Neural progenitor cell (in vitro differentiated cells): Measurements from ENCODE around the gene SMS. TPM values are rescaled to one million over a fixed set of nuclear protein-coding genes. Genes with fewer than 3 reads are reported as not detected.
A peak's percentile ranks its signal among the peaks of the same experiment; 100 is the strongest.

Experiments used
- DNase-seq: peaks from one replicate; pipeline ENCODE4 v3.0.0-alpha.2; 2016; ENCODE audit warnings: low spot score
- H2AFZ ChIP-seq: fragments of 200-600 bp; sonication (generic); replicated peaks from 2 replicates; pipeline ENCODE4 v1.6.1; 2016; ENCODE audit warnings: antibody characterized with exemption
- H3F3A ChIP-seq: fragments of 200-600 bp; sonication (generic); 2 replicates; pipeline ENCODE4 v1.6.1; 2016; ENCODE audit warnings: antibody characterized with exemption, low read depth
- H3K27ac ChIP-seq: fragments of 200-600 bp; sonication (generic); 2 replicates; pipeline ENCODE4 v1.5.1; 2016; ENCODE audit warnings: mild to moderate bottlenecking
- H3K27me3 ChIP-seq: fragments of 200-600 bp; sonication (generic); 2 replicates; pipeline ENCODE4 v1.6.1; 2016; ENCODE audit warnings: mild to moderate bottlenecking, moderate library complexity
- H3K36me3 ChIP-seq: fragments of 200-600 bp; sonication (generic); 2 replicates; pipeline ENCODE4 v1.5.1; 2016
- H3K4me1 ChIP-seq: fragments of 200-600 bp; sonication (generic); 2 replicates; pipeline ENCODE4 v1.6.1; 2016; ENCODE audit warnings: mixed run types
- H3K4me2 ChIP-seq: fragments of 200-600 bp; sonication (generic); 2 replicates; pipeline ENCODE4 v1.6.1; 2016
- H3K4me3 ChIP-seq: fragments of 200-600 bp; sonication (generic); 2 replicates; pipeline ENCODE4 v1.5.1; 2016
- H3K79me2 ChIP-seq: fragments of 200-600 bp; sonication (generic); 2 replicates; pipeline ENCODE4 v1.6.1; 2016; ENCODE audit warnings: low read depth
- H3K9ac ChIP-seq: fragments of 200-600 bp; sonication (generic); 2 replicates; pipeline ENCODE4 v1.6.1; 2016
- H3K9me3 ChIP-seq: fragments of 200-600 bp; sonication (generic); 2 replicates; pipeline ENCODE4 v1.5.1; 2016; ENCODE audit warnings: low read depth
- H4K20me1 ChIP-seq: fragments of 200-600 bp; sonication (generic); 2 replicates; pipeline ENCODE4 v1.6.1; 2016; ENCODE audit warnings: low read depth
- H3K27ac Mint-ChIP-seq: 3 replicates; pipeline ENCODE4 v1.8.0; 2021; ENCODE audit warnings: mixed read lengths
- H3K27me3 Mint-ChIP-seq: 2 replicates; pipeline ENCODE4 v1.8.0; 2022; ENCODE audit warnings: low read depth, mild to moderate bottlenecking, inconsistent platforms, moderate library complexity, mixed read lengths; ENCODE audit not compliant: insufficient read depth
- H3K36me3 Mint-ChIP-seq: 3 replicates; pipeline ENCODE4 v1.8.0; 2021; ENCODE audit warnings: mixed read lengths
- H3K4me1 Mint-ChIP-seq: 3 replicates; pipeline ENCODE4 v1.8.0; 2021; ENCODE audit warnings: mixed read lengths
- H3K4me3 Mint-ChIP-seq: 3 replicates; pipeline ENCODE4 v1.8.0; 2021; ENCODE audit warnings: mild to moderate bottlenecking, moderate library complexity, mixed read lengths
- H3K9me3 Mint-ChIP-seq: 3 replicates; pipeline ENCODE4 v1.8.0; 2020; ENCODE audit warnings: mixed read lengths
- EZH2 ChIP-seq: fragments of 200-600 bp; sonication (generic); IDR thresholded peaks from 2 replicates; pipeline ENCODE4 v1.6.1; 2017; ENCODE audit warnings: antibody characterized with exemption, mild to moderate bottlenecking, moderate library complexity
- EZH2phosphoT487 ChIP-seq: fragments of 200-600 bp; sonication (generic); IDR thresholded peaks from 2 replicates; pipeline ENCODE4 v1.6.1; 2017; ENCODE audit warnings: antibody characterized with exemption
- total RNA-seq: library from RNA; depleted of rRNA; stranded (reverse); fragments of >200 nt; gene quantifications from 2 replicates; pipeline ENCODE4 v1.2.3, GENCODE V29; 2015; ENCODE audit warnings: low replicate concordance
- TF ChIP-seq, protein P1 (sequence below): fragments of 200-600 bp; sonication (generic); IDR thresholded peaks from 2 replicates; pipeline ENCODE4 v1.5.1; 2017; ENCODE audit warnings: antibody characterized with exemption, mild to moderate bottlenecking

The SMS gene
- total RNA-seq, 1 donor from 2014 or later: 142 TPM

GRCh38 chrX:21975812-21976211 is 35.3 kb downstream of the SMS start:
- no peaks in the 10 kb centered on the region for H3K9me3 Mint-ChIP-seq
- no peaks in the 10 kb centered on the region for H3K79me2 ChIP-seq
- no peaks in the 10 kb centered on the region for H4K20me1 ChIP-seq
- peaks cover 24% of the 10 kb centered on the region for H3K36me3 Mint-ChIP-seq
- H3K36me3 ChIP-seq: peaks cover 3% of the 10 kb centered on the region
- no peak overlapping the region for H3K4me2 ChIP-seq
- no peaks in the 10 kb centered on the region for H3K27me3 Mint-ChIP-seq
- TF ChIP-seq, protein P1, sequence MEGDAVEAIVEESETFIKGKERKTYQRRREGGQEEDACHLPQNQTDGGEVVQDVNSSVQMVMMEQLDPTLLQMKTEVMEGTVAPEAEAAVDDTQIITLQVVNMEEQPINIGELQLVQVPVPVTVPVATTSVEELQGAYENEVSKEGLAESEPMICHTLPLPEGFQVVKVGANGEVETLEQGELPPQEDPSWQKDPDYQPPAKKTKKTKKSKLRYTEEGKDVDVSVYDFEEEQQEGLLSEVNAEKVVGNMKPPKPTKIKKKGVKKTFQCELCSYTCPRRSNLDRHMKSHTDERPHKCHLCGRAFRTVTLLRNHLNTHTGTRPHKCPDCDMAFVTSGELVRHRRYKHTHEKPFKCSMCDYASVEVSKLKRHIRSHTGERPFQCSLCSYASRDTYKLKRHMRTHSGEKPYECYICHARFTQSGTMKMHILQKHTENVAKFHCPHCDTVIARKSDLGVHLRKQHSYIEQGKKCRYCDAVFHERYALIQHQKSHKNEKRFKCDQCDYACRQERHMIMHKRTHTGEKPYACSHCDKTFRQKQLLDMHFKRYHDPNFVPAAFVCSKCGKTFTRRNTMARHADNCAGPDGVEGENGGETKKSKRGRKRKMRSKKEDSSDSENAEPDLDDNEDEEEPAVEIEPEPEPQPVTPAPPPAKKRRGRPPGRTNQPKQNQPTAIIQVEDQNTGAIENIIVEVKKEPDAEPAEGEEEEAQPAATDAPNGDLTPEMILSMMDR: peak; percentile 36
- no peak for TF ChIP-seq EZH2phosphoT487
- no peak for TF ChIP-seq EZH2
- no peaks in the 10 kb centered on the region for H3K9me3 ChIP-seq
- H3F3A ChIP-seq: no peaks in the 10 kb centered on the region
- DNase-seq: no peak
- no peak overlapping the region for H2AFZ ChIP-seq
- no peak overlapping the region for H3K4me3 ChIP-seq
- H3K27ac ChIP-seq: no peak overlapping the region
- no peaks in the 10 kb centered on the region for H3K27me3 ChIP-seq
- H3K4me3 Mint-ChIP-seq: no peak overlapping the region
- peaks cover 4% of the 10 kb centered on the region for H3K4me1 Mint-ChIP-seq
- H3K27ac Mint-ChIP-seq: no peak overlapping the region
- H3K4me1 ChIP-seq: no peaks in the 10 kb centered on the region
- H3K9ac ChIP-seq: no peak overlapping the region

DNA sequence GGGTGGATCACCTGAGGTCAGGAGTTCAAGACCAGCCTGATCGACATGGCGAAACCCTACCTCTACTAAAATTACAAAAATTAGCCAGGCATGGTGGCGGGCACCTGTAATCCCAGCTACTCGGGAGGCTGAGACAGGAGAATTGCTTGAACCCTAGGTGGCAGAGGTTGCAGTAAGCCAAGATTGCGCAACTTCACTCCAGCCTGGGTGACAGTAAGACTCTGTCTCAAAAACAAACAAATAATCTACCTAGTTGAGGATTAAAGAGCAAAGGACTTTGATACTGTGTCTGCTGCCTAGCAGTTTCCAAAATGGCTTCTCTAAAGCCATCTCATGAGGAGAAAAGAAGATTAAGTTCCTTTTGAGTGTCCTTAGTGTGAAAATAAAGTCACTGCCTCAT is 37.8 kb downstream of the SMS start:
- H3K27ac Mint-ChIP-seq: no peak overlapping the region
- peaks cover 24% of the 10 kb centered on the region for H3K36me3 Mint-ChIP-seq

DNA sequence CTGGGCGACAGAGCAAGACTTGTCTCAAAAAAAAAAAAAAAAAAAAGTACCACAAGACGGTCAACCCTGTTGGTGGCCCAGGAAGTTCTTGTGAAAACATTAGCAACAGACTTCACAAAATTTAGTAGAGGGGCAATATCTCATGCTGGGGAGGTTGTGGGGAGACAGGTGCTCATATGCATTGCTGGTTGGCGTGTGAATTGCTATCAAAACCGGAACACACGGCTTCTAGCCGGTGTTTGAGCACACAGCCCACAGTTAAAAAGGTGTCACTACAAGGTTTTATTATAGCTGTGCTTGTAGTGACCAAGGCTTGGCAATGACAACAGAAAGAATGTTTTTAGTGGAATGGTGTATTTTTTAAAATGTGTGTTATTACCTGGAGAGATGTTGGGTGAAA is 41.8 kb downstream of the SMS start:
- no peak overlapping the region for H3K4me3 Mint-ChIP-seq

More for the DNA sequence above, 37.8 kb downstream of the SMS start:
- no peak overlapping the region for H3K4me3 ChIP-seq
- no peaks in the 10 kb centered on the region for H4K20me1 ChIP-seq
- no peak overlapping the region for H2AFZ ChIP-seq
- DNase-seq: no peak
- H3K79me2 ChIP-seq: no peaks in the 10 kb centered on the region
- H3K27ac ChIP-seq: no peak overlapping the region
- H3K9me3 ChIP-seq: no peaks in the 10 kb centered on the region
- Mint-ChIP-seq H3K4me3 (no peak overlapping the region), H3K4me1 (no peaks in the 10 kb centered on the region), H3K27me3 (peaks cover 2% of the 10 kb centered on the region), H3K9me3 (no peaks in the 10 kb centered on the region)
- peaks cover 3% of the 10 kb centered on the region for H3K36me3 ChIP-seq
- TF ChIP-seq EZH2 (no peak), EZH2phosphoT487 (no peak)
- TF ChIP-seq, protein P1: no peak
- H3K4me2 ChIP-seq: no peak overlapping the region
- H3F3A ChIP-seq: no peaks in the 10 kb centered on the region
- no peaks in the 10 kb centered on the region for H3K4me1 ChIP-seq
- no peaks in the 10 kb centered on the region for H3K27me3 ChIP-seq
- H3K9ac ChIP-seq: no peak overlapping the region

More for the DNA sequence above, 41.8 kb downstream of the SMS start:
- H3K9ac ChIP-seq: no peak overlapping the region
- no peaks in the 10 kb centered on the region for H3K4me1 ChIP-seq
- peaks cover 4% of the 10 kb centered on the region for H3F3A ChIP-seq
- peaks cover 18% of the 10 kb centered on the region for H3K36me3 Mint-ChIP-seq
- H3K9me3 ChIP-seq: no peaks in the 10 kb centered on the region
- TF ChIP-seq EZH2 (no peak), EZH2phosphoT487 (no peak)
- TF ChIP-seq, protein P1: no peak
- H3K9me3 Mint-ChIP-seq: no peaks in the 10 kb centered on the region
- H3K27ac Mint-ChIP-seq: no peak overlapping the region
- H3K27me3 Mint-ChIP-seq: peaks cover 2% of the 10 kb centered on the region
- H3K27ac ChIP-seq: no peak overlapping the region
- no peak overlapping the region for H3K4me2 ChIP-seq
- H3K27me3 ChIP-seq: no peaks in the 10 kb centered on the region
- H3K4me1 Mint-ChIP-seq: peaks cover under 1% of the 10 kb centered on the region
- H4K20me1 ChIP-seq: no peaks in the 10 kb centered on the region
- no peak overlapping the region for H2AFZ ChIP-seq
- peaks cover 3% of the 10 kb centered on the region for H3K36me3 ChIP-seq
- H3K79me2 ChIP-seq: no peaks in the 10 kb centered on the region
- H3K4me3 ChIP-seq: no peak overlapping the region
- no peak for DNase-seq
